ENCODE data around the gene FCHSD2. TPM values are rescaled to one million over a fixed set of nuclear protein-coding genes. Genes with fewer than 3 reads are reported as not detected.

Gene FCHSD2
- total and polyA plus RNA-seq, 2 donors (not counting 3 experiments of a cell fraction or from before 2014, with no cell fraction given), result 20.8 to 56.9 TPM

- Histone ChIP-seq H4K20me1 (replicated peaks; ENCODE audit: control insufficient read depth, extremely low read depth, insufficient read depth, low read length) (no peaks in the 10 kb centered on the region), H3K79me2 (ENCODE audit: control insufficient read depth, insufficient read depth, low read length) (no peaks in the 10 kb centered on the region), H3K9me1 (replicated peaks; ENCODE audit: control insufficient read depth, extremely low read depth, insufficient read depth, low read length) (no peaks in the 10 kb centered on the region), H3K4me3 (replicated peaks in 1 of 3; ENCODE audit: insufficient read depth in 1 of 3, low read depth in 1 of 3, low read length in 3 of 3) (no peak overlapping the region), H3K4me1 (ENCODE audit: control insufficient read depth, extremely low read depth, insufficient read depth, low read length) (no peaks in the 10 kb centered on the region), H3K9ac (replicated peaks; ENCODE audit: extremely low read depth, insufficient read depth, low read length) (no peak overlapping the region), H3K36me3 (ENCODE audit: control insufficient read depth in 2 of 2, extremely low read depth in 1 of 2, insufficient read depth in 2 of 2, low read length in 2 of 2) (no peaks in the 10 kb centered on the region), H3K4me2 (ENCODE audit: insufficient read depth, low read length) (no peak overlapping the region), H2AFZ (ENCODE audit: low read depth, low read length) (no peak overlapping the region), H3K9me3 (replicated peaks; ENCODE audit: control insufficient read depth, insufficient read depth, low read length) (no peaks in the 10 kb centered on the region), H3K27me3 (ENCODE audit: control insufficient read depth in 2 of 2, insufficient read depth in 2 of 2, low read length in 2 of 2) (no peaks in the 10 kb centered on the region), H3K27ac (ENCODE audit: insufficient read depth, low read depth, low read length) (no peak overlapping the region)
- no TSS peak for BruUV-seq (replicated peaks)
- FAIRE-seq, result no peak
- POLR2A ChIA-PET, result no interaction called here
- intact Hi-C loops (cut with micrococcal nuclease), result no loop called here
- CTCF ChIA-PET, result interaction anchor here (1.1 to 1.4 kb wide), 3 partner anchors 9 to 26 kb away, joined by 4 to 6 read pairs (median 4); partner anchors contain the start of gene FCHSD2
- no peak for DNase-seq (ENCODE audit: low read depth, low spot score)
- TF ChIP-seq FOS (IDR thresholded peaks at IDR 0.05; ENCODE audit: borderline replicate concordance, insufficient read depth, low read length) (no peak), POLR2A (IDR thresholded peaks at IDR 0.05; ENCODE audit: low read depth, low read length) (no peak), GATA2 (IDR thresholded peaks at IDR 0.05; ENCODE audit: insufficient read depth, insufficient read length, low read depth, low read length) (no peak), EZH2 (IDR thresholded peaks at IDR 0.05; ENCODE audit: borderline replicate concordance, low read depth, low read length, severe bottlenecking) (no peak), MYC (IDR thresholded peaks at IDR 0.05; ENCODE audit: low read depth, low read length) (no peak), JUN (IDR thresholded peaks at IDR 0.05; ENCODE audit: borderline replicate concordance, insufficient read depth, insufficient read length, low read depth) (no peak), CTCF (IDR thresholded peaks at IDR 0.05; ENCODE audit: extremely low read depth in 1 of 2, insufficient read depth in 1 of 2, low read depth in 1 of 2, low read length in 2 of 2) (no peak), POLR2AphosphoS5 (IDR thresholded peaks at IDR 0.05; ENCODE audit: insufficient read depth, low read depth, low read length) (no peak)
- TF ChIP-seq, protein P1, sequence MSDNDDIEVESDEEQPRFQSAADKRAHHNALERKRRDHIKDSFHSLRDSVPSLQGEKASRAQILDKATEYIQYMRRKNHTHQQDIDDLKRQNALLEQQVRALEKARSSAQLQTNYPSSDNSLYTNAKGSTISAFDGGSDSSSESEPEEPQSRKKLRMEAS (IDR thresholded peaks at IDR 0.05; ENCODE audit: insufficient read depth, insufficient read length), result no peak
- dilution Hi-C loops (cut with MboI; ENCODE audit: extremely low pct_ligation_motif_present, low sequenced_read_pairs), result no loop called here
Measured at GRCh38 chr11:73151416-73151815, 9.3 kb upstream of the FCHSD2 start.

Data from endothelial cell of umbilical vein (primary cell).